Panc1 (cell line): ENCODE data around the gene TRIM56. TPM values are rescaled to one million over a fixed set of nuclear protein-coding genes. Genes with fewer than 3 reads are reported as not detected.

Source experiments
- ATAC-seq: fragments of 200-7000 bp; cut with Tn5 transposase; 2 replicates; pipeline ENCODE4 v1.9.1; 2020; ENCODE audit warnings: mild to moderate bottlenecking, moderate library complexity
- Bru-seq: library from RNA; stranded (reverse); fragments of 400-500 nt; gene quantifications from one replicate; lab custom pipeline; 2021; lab: Mats Ljungman, UMichigan
- BruChase-seq, 2 experiments: library from RNA; stranded (reverse); fragments of 400-500 nt; gene quantifications; one replicate each; lab custom pipeline; 2021; lab: Mats Ljungman, UMichigan
- BruUV-seq: library from RNA; stranded (reverse); fragments of 400-500 nt; replicated peaks from 2 replicates; lab custom pipeline; 2021; lab: Mats Ljungman, UMichigan
- CTCF ChIA-PET: fragments of 300-600 bp; sonication (Branson Sonifier 250); formaldehyde crosslinking; loops from one replicate; lab custom pipeline; 2022; ENCODE audit warnings: antibody characterized with exemption; lab: Charles Lee
- POLR2A ChIA-PET: fragments of 300-600 bp; sonication (Branson Sonifier 250); formaldehyde crosslinking; loops from one replicate; lab custom pipeline; 2022; ENCODE audit warnings: antibody characterized with exemption; lab: Charles Lee
- DNase-seq: peaks from one replicate; pipeline ENCODE4 v3.0.0-alpha.2; 2010; ENCODE audit warnings: low read depth, low spot score
- H3K27ac ChIP-seq: 2 replicates; pipeline ENCODE4 v1.5.1; 2011; ENCODE audit warnings: mild to moderate bottlenecking, low read length, inconsistent platforms
- H3K27me3 ChIP-seq: fragments of 200-500 bp; sonication (Bioruptor generic); 2 replicates; pipeline ENCODE4 v1.6.0; 2014; ENCODE audit warnings: low read length, inconsistent platforms; ENCODE audit not compliant: control insufficient read depth, insufficient read depth
- H3K36me3 ChIP-seq: fragments of 200-500 bp; sonication (Bioruptor generic); 2 replicates; pipeline ENCODE4 v1.5.1; 2014; ENCODE audit warnings: inconsistent platforms, mild to moderate bottlenecking, low read length, moderate library complexity; ENCODE audit not compliant: control insufficient read depth, insufficient read depth
- H3K4me1 ChIP-seq: 2 replicates; pipeline ENCODE4 v1.5.1; 2011; ENCODE audit warnings: inconsistent platforms, mild to moderate bottlenecking, low read length, moderate library complexity; ENCODE audit not compliant: control insufficient read depth, insufficient read depth
- H3K4me3 ChIP-seq, 2 experiments: 2 replicates each; pipeline ENCODE4 v1.5.1; 2011 to 2012; ENCODE audit warnings: low read depth in 2 of 2, low read length in 2 of 2, mild to moderate bottlenecking in 2 of 2, inconsistent platforms in 1 of 2, moderate library complexity in 1 of 2
- H3K9me3 ChIP-seq: fragments of 200-500 bp; sonication (Bioruptor generic); 2 replicates; pipeline ENCODE4 v1.5.1; 2014; ENCODE audit warnings: low read depth, mild to moderate bottlenecking, inconsistent platforms, low read length, moderate library complexity; ENCODE audit not compliant: control insufficient read depth, insufficient read depth
- POLR2AphosphoS5 ChIP-seq: IDR thresholded peaks from 2 replicates; pipeline ENCODE4 v1.6.1; 2012; ENCODE audit warnings: mild to moderate bottlenecking, low read depth, low read length, moderate library complexity
- REST ChIP-seq, 2 experiments: IDR thresholded peaks; 2 replicates each; pipeline ENCODE4 v1.6.1; 2011 to 2012; ENCODE audit warnings: low read depth in 2 of 2, control low read depth in 1 of 2, low read length in 1 of 2, mild to moderate bottlenecking in 1 of 2, moderate library complexity in 1 of 2; ENCODE audit not compliant: insufficient read depth in 1 of 2
- SIN3A ChIP-seq: IDR thresholded peaks from 2 replicates; pipeline ENCODE4 v1.6.1; 2012; ENCODE audit warnings: low read depth, mild to moderate bottlenecking, low read length, moderate library complexity, borderline replicate concordance; ENCODE audit not compliant: insufficient read depth
- TCF7L2 ChIP-seq: IDR thresholded peaks from 2 replicates; pipeline ENCODE4 v1.6.1; 2011; ENCODE audit warnings: mild to moderate bottlenecking, low read depth, low read length, inconsistent platforms
- in situ Hi-C: cut with HindIII; loops from 2 replicates; pipeline ENCODE4 v1.10.0; 2016; ENCODE audit warnings: low sequenced_read_pairs, low pct_unique_long_range_greater_than_20kb
- intact Hi-C: fragments of 100-400 bp; cut with micrococcal nuclease; formaldehyde crosslinking; loops from one replicate; pipeline ENCODE4 v1.10.0; 2022; ENCODE audit not compliant: unreplicated experiment
- long read RNA-seq: library from polyadenylated mRNA; unstranded; transcript quantifications from one replicate; pipeline ENCODE4 v2.0.0, GENCODE V29; 2021; ENCODE audit not compliant: unreplicated experiment
- polyA plus RNA-seq: library from polyadenylated mRNA; unstranded; fragments of >200 nt; gene quantifications from one replicate; pipeline ENCODE4 v1.2.1, GENCODE V29; 2012; ENCODE audit warnings: missing spikeins; ENCODE audit not compliant: insufficient read length
- total RNA-seq: library from RNA; stranded (reverse); gene quantifications from one replicate; pipeline ENCODE4 v1.2.1, GENCODE V29; 2021; ENCODE audit not compliant: unreplicated experiment
- TF ChIP-seq, protein P1 (sequence below): fragments of 450-650 bp; IDR thresholded peaks from 2 replicates; pipeline ENCODE4 v1.5.1; 2017; ENCODE audit warnings: mild to moderate bottlenecking

The TRIM56 gene, protein sequence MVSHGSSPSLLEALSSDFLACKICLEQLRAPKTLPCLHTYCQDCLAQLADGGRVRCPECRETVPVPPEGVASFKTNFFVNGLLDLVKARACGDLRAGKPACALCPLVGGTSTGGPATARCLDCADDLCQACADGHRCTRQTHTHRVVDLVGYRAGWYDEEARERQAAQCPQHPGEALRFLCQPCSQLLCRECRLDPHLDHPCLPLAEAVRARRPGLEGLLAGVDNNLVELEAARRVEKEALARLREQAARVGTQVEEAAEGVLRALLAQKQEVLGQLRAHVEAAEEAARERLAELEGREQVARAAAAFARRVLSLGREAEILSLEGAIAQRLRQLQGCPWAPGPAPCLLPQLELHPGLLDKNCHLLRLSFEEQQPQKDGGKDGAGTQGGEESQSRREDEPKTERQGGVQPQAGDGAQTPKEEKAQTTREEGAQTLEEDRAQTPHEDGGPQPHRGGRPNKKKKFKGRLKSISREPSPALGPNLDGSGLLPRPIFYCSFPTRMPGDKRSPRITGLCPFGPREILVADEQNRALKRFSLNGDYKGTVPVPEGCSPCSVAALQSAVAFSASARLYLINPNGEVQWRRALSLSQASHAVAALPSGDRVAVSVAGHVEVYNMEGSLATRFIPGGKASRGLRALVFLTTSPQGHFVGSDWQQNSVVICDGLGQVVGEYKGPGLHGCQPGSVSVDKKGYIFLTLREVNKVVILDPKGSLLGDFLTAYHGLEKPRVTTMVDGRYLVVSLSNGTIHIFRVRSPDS
- total RNA-seq, result 37.4 TPM
- 31.8 TPM for polyA plus RNA-seq
- percentile 93 among the genes with signal in this experiment for Bru-seq, nascent RNA
- percentile 98 among the genes with signal in this experiment for BruChase-seq, experiment 1, labeled RNA remaining after a 2-hour chase
- BruChase-seq, experiment 2, labeled RNA remaining after a 6-hour chase, result percentile 98 among the genes with signal in this experiment
- long read RNA-seq, full-length matches to known transcripts, result 29 of 80 reads
- long read RNA-seq, partial matches to known transcripts, result 2 of 80 reads
- long read RNA-seq, other reads (novel, unspliced or antisense), result 49 of 80 reads

DNA sequence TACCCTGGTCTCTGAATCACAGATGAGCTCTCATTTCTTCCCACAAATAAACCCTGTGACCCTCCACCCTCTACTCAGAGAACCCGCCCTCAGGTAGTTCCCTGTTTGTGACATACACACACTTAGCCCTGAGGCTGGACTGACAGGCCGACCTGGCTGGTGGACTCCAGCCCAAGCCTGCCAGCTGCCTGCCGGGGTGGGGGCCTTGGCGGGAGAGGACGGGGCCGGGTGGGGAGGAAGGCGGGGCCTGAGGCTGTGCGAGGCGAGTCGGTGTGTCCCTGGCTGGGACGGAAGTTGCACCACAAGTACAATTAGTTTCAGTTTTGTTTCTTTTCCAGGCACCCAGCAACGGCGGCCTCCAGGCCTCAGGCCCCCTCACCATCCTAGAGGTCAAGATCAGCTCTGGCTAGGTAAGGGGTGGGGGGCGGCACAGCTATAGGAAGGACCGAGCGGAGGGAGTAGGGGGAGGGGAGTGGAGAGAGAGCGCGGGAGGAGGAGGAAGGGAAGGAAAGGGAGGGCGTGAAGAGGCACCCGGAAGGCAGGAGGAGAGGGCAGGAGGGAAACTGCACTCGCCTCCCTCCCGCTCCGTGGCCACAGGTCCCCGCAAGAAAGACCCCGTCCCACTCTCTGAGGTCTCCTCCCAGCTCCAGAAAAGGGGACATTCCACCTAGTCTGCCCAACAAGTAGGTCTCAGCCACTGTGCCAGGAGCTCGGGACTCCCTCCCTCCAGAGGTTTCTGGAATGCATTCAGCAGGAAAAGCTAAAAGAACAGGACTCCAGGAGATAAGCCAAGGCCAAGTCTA is at the start of gene TRIM56:
TSS of gene TRIM56 (plus strand) at position 320 of the 803 bp plus-strand sequence. CDS start 1,832 bp downstream, outside the sequence.
- Histone ChIP-seq H3K4me3 (peak within 1 kb of the TSS; percentile 65 to 87), H3K27ac (peak within 1 kb of the TSS; percentile 97), H3K4me1 (peaks cover 14% of the 10 kb centered on the region), H3K9me3 (no peaks in the 10 kb centered on the region), H3K36me3 (no peaks in the 10 kb centered on the region), H3K27me3 (no peaks in the 10 kb centered on the region)
- in situ Hi-C loops, result no loop called here
- ChIA-PET CTCF (no interaction called here), POLR2A (interaction anchor here (0.5 to 0.9 kb wide), 5 partner anchors 46 to 86 kb away, joined by 3 to 11 read pairs (median 5); no protein-coding TSS in a partner anchor)
- BruUV-seq, result no TSS peak
- intact Hi-C loops, result no loop called here
- ATAC-seq, result peak; percentile 94
- TF ChIP-seq POLR2AphosphoS5 (peak; percentile 61; the same call in 1 of the 2 replicates), SIN3A (no peak)
- no peak for DNase-seq

GRCh38 chr7:101035941-101036340 is 49.3 kb upstream of the TRIM56 start:
- Histone ChIP-seq H3K4me3 (no peak overlapping the region), H3K27me3 (peaks cover 4% of the 10 kb centered on the region; the same call in 1 of the 2 replicates), H3K27ac (no peak overlapping the region), H3K36me3 (no peaks in the 10 kb centered on the region), H3K4me1 (no peaks in the 10 kb centered on the region), H3K9me3 (no peaks in the 10 kb centered on the region)
- no peak for DNase-seq
- no peak for ATAC-seq
- BruUV-seq, result no TSS peak
- CTCF ChIA-PET, result no interaction called here
- intact Hi-C loops, result no loop called here
- POLR2A ChIA-PET, result no interaction called here
- in situ Hi-C loops, result no loop called here
- no peak for TF ChIP-seq SIN3A
- TF ChIP-seq, protein P1, sequence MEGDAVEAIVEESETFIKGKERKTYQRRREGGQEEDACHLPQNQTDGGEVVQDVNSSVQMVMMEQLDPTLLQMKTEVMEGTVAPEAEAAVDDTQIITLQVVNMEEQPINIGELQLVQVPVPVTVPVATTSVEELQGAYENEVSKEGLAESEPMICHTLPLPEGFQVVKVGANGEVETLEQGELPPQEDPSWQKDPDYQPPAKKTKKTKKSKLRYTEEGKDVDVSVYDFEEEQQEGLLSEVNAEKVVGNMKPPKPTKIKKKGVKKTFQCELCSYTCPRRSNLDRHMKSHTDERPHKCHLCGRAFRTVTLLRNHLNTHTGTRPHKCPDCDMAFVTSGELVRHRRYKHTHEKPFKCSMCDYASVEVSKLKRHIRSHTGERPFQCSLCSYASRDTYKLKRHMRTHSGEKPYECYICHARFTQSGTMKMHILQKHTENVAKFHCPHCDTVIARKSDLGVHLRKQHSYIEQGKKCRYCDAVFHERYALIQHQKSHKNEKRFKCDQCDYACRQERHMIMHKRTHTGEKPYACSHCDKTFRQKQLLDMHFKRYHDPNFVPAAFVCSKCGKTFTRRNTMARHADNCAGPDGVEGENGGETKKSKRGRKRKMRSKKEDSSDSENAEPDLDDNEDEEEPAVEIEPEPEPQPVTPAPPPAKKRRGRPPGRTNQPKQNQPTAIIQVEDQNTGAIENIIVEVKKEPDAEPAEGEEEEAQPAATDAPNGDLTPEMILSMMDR, result no peak
- TF ChIP-seq REST (IDR thresholded peaks at IDR 0.05; ENCODE audit: insufficient read depth in 1 of 2, low read depth in 2 of 2, low read length in 1 of 2), result no peak
- no peak for TF ChIP-seq POLR2AphosphoS5
- no peak for TF ChIP-seq TCF7L2
